HL-60 (cell line): ENCODE data around the gene UNC5C.

Experiments
- DNase-seq, 2 experiments: peaks; one replicate each; pipeline ENCODE4 v3.0.0-alpha.2; 2010 to 2020; ENCODE audit warnings: low read depth in 1 of 2, low spot score in 1 of 2
- H3K27ac ChIP-seq: fragments of 250-450 bp; sonication (Bioruptor Pico); replicated peaks from 2 replicates; pipeline ENCODE4 v1.5.1; 2020; ENCODE audit warnings: mild to moderate bottlenecking, moderate library complexity
- H3K27me3 ChIP-seq: fragments of 250-450 bp; sonication (Bioruptor Pico); 2 replicates; pipeline ENCODE4 v1.5.1; 2021; ENCODE audit warnings: mild to moderate bottlenecking, moderate library complexity; ENCODE audit not compliant: insufficient read depth, poor library complexity, severe bottlenecking
- H3K4me3 ChIP-seq: replicated peaks from 2 replicates; pipeline ENCODE4 v1.5.1; 2011; ENCODE audit warnings: mild to moderate bottlenecking, control low read depth, low read length; ENCODE audit not compliant: insufficient read depth
- CTCF ChIP-seq: IDR thresholded peaks from one replicate; pipeline ENCODE4 v1.5.1; 2011; ENCODE audit warnings: low read length, control low read depth, inconsistent platforms; ENCODE audit not compliant: insufficient read depth
- GABPA ChIP-seq: IDR thresholded peaks from 2 replicates; pipeline ENCODE4 v1.6.1; 2012; ENCODE audit warnings: low read depth
- POLR2AphosphoS5 ChIP-seq: IDR thresholded peaks from 2 replicates; pipeline ENCODE4 v1.6.1; 2012; ENCODE audit warnings: low read depth
- REST ChIP-seq: IDR thresholded peaks from 2 replicates; pipeline ENCODE4 v1.6.1; 2012; ENCODE audit warnings: low read depth; ENCODE audit not compliant: insufficient replicate concordance
- SPI1 ChIP-seq: IDR thresholded peaks from 2 replicates; pipeline ENCODE4 v1.6.1; 2012; ENCODE audit warnings: low read depth, mild to moderate bottlenecking, borderline replicate concordance

Gene UNC5C

GRCh38 chr4:95314573-95314972, 234.2 kb downstream of the UNC5C start:
- no peaks in the 10 kb centered on the region for H3K27me3 ChIP-seq
- TF ChIP-seq SPI1: no peak
- TF ChIP-seq GABPA: no peak
- no peak for DNase-seq

GRCh38 chr4:95304898-95305297, 243.9 kb downstream of the UNC5C start:
- TF ChIP-seq CTCF: no peak
- TF ChIP-seq GABPA: no peak
- TF ChIP-seq REST: no peak
- TF ChIP-seq SPI1: no peak
- no peak for TF ChIP-seq POLR2AphosphoS5
- DNase-seq: no peak
- no peak overlapping the region for H3K4me3 ChIP-seq
- no peaks in the 10 kb centered on the region for H3K27me3 ChIP-seq
- H3K27ac ChIP-seq: no peak overlapping the region

More at GRCh38 chr4:95314573-95314972, 234.2 kb downstream of the UNC5C start:
- Histone ChIP-seq H3K27ac (no peak overlapping the region), H3K4me3 (no peak overlapping the region)

- H3K27me3 ChIP-seq: no peaks in the 10 kb centered on the region
- DNase-seq: no peak
- H3K27ac ChIP-seq: no peak overlapping the region
- H3K4me3 ChIP-seq: no peak overlapping the region
- TF ChIP-seq REST (no peak), SPI1 (no peak), CTCF (no peak), POLR2AphosphoS5 (no peak), GABPA (no peak)
Observed at GRCh38 chr4:95300304-95300703, 248.5 kb downstream of the UNC5C start.

GRCh38 chr4:95296052-95296451, 252.7 kb downstream of the UNC5C start:
- no peak overlapping the region for H3K27ac ChIP-seq
- no peaks in the 10 kb centered on the region for H3K27me3 ChIP-seq
- DNase-seq: no peak
- no peak for TF ChIP-seq GABPA
- no peak overlapping the region for H3K4me3 ChIP-seq

GRCh38 chr4:95295157-95295556, 253.6 kb downstream of the UNC5C start:
- Histone ChIP-seq H3K27me3 (no peaks in the 10 kb centered on the region), H3K4me3 (no peak overlapping the region), H3K27ac (no peak overlapping the region)
- TF ChIP-seq POLR2AphosphoS5: no peak
- no peak for TF ChIP-seq SPI1
- no peak for TF ChIP-seq CTCF
- DNase-seq: no peak
